NCI-H1930 (cell line): ENCODE data around the gene CDO1.
"Not testable (repeated sequence)": the region's sequence is repeated elsewhere in the genome, so short reads cannot be mapped to it uniquely, and the experiment has no call there.

ENCODE experiments used
- DNase-seq, 2 experiments: peaks; one replicate each; lab custom pipeline; 2025; lab: John Stamatoyannopoulos, UW

Gene CDO1

DNA sequence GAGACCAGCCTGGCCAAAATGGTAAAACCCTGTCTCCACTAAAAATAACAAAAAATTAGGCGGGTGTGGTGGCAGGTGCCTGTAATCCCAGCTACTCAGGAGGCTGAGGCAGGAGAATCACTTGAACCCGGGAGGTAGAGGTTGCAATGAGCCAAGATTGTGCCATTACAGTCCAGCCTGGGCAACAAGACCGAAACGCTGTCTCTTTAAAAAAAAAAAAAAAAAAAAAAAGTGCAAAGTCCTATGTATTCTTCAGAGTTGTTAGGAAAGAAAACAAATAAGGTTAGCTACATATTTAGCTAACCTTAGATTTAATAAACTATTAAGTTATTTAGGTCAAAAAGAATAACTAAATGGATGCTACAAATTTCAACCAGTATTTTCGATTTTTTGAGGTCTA is 13.5 kb upstream of the CDO1 start:
- DNase-seq: no peak

GRCh38 chr5:115825948-115826347 is 9.5 kb upstream of the CDO1 start:
- no peak for DNase-seq

DNA sequence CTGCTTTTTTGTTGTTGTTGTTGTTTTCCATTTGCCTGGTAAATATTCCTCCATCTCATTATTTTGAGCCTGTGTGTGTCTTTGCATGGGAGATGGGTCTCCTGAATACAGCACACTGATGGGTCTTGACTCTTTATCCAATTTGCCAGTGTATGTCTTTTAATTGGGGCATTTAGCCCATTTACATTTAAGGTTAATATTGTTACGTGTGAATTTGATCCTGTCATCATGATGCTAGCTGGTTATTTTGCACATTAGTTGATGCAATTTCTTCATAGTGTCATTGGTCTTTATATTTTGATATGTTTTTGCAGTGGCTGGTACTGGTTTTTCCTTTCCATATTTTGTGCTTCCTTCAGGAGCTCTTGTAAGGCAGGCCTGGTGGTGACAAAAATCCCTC is 8.5 kb upstream of the CDO1 start:
- DNase-seq: not testable (repeated sequence)

- no peak for DNase-seq
These were observed 4.4 kb upstream of the CDO1 start for GRCh38 chr5:115820846-115821245.

- no peak for DNase-seq
These were observed 2.4 kb upstream of the CDO1 start for GRCh38 chr5:115818821-115819220.

- no peak for DNase-seq
These were observed 927 bp upstream of the CDO1 start for GRCh38 chr5:115817386-115817785.

DNA sequence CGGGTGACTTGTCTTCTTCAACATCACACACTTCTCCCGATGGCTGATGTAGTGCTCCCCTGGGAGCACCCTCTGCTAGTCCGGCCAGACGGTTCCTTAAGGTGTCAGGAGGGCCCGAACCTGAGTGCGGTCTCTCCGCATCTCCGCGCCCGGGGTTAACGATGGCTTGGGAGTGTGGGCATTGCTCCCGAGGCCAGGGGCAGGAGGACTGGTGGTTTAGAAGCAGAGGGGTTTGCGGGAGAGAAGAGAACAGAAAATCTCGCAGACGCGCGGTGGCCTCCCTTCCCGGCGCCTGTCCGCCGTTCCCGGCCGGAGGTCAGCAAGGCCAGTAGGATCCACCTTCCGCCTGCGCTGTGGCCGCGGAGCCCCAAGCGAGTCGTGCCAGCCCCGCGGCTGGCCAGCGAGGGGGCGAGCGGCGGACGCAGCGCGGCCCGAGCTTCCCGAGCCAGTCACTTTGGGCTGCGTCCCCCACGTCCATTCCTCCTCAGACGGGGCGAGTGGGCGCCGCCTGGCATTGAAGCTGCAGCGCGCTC is 700 bp downstream of the CDO1 start:
- no peak for DNase-seq

- DNase-seq: no peak
These were observed 1.3 kb downstream of the CDO1 start for GRCh38 chr5:115815006-115815692.

- no peak for DNase-seq
These were observed 2.7 kb downstream of the CDO1 start for GRCh38 chr5:115813719-115814118.

- no peak for DNase-seq
These were observed 4.1 kb downstream of the CDO1 start for GRCh38 chr5:115812372-115812771.

DNA sequence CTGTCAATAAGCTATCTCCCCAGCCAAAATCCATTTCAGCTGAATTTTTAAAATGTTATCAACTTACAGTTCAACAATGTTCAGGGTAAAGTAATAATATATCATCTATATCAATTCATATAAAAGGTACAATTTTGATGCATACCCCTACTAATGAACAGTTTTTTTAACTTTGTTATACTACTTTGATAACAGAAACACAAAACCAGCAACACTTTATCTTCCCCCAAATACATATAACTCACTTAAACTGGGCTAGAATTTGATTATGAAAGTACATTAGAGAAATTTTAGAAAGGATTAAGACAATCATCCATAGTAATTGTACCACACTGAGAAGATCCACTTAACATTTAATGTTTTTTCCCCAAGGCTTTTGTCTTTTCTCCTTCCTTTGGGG is 5.1 kb downstream of the CDO1 start:
- no peak for DNase-seq

- DNase-seq: no peak
These were observed 5.7 kb downstream of the CDO1 start for GRCh38 chr5:115810761-115811160.

- no peak for DNase-seq
These were observed 6.5 kb downstream of the CDO1 start for GRCh38 chr5:115809946-115810345.

DNA sequence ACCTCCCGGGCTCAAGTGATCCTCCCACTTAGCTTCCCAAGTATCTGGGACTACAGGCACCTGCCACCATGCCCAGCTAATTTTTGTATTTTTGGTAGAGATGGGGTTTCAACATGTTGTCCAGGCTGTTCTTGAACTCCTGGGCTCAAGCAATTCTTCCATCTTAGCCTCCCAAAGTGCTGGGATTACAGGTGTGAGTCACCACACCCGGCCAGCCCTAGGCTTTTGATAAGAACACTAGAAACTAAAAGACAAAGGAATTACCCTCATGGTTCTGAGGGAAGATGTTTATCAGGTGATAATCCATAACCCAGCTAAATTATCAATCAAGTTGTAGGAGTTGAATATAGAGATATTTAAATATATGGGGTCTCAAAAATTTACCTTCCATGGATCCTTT is 8.4 kb downstream of the CDO1 start:
- DNase-seq: not testable (repeated sequence)

- DNase-seq: no peak
These were observed 8.8 kb downstream of the CDO1 start for GRCh38 chr5:115807654-115808052.

DNA sequence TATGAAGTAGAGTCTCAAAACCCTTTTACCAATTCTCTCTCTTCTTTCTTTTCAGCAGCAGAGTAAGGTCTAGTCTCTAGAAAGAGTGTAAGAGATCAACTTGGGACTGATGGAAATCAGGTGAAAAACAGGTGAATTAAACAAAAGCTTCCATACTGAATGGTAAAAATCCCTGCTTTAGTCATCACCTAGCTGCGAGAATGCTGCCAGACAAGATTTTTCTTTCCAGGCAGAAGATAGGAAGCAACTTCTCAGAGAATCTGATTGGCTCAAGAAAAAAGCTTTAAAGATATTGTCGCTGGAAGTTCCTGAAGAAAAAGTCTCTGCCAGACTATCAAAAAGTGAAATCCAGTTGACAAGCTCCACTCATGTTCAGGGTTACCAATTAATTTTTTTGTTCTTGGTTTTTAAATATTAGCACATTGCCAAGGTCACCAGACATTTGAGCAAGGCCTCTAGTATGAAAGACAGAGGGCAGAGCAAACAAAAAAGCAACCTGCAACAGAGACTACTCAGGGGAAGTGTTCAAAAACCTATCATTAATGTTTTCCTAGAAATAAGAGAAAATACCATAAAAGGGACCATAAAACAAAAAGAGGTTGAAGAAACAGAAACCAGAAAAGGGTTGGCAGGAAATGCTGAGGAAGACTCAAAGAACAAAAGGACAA is 9.3 kb downstream of the CDO1 start:
- DNase-seq: no peak

DNA sequence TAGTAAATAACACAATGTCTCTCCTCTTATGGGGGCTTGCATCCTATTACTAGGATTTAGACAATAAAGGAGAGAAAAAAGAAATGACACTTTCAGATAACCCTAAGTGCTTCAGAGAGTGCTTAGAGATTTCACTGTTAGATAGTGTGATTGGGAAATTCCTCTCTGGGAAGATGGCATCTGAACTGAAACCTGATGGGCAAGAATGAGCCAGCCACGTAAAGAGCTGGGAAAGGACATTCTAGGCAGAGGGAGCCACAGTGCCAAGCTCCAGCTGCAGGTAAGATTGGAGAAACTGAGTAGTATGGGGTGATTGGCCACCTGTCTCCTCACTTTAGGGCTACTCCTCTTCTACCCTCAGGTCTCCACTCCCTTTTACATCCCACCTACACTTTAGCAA is 14.5 kb downstream of the CDO1 start:
- DNase-seq: no peak

GRCh38 chr5:115801152-115801551 is 15.3 kb downstream of the CDO1 start:
- DNase-seq: no peak

DNA sequence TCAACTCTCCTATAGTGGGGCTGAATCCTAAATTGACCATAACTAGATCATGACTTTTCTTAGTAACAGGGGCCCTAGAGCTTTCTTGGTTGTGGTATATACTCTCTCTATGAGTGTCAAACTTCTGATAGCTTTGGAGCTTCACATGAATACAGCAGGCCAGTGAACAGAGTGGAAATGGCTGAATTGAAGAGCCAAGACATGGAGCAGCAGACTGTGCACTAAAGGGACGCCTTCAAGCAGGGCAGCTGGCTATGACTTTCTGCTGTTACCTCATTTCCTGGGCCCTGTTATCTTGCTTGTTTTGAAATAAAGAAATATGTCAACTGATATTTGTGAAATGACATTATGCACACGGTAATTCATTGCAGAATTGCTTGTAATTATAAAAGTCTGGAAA is 16.4 kb downstream of the CDO1 start:
- no peak for DNase-seq

- DNase-seq: no peak
These were observed 18.2 kb downstream of the CDO1 start for GRCh38 chr5:115798252-115798651.

GRCh38 chr5:115796656-115797055 is 19.8 kb downstream of the CDO1 start:
- no peak for DNase-seq

- no peak for DNase-seq
These were observed 20.8 kb downstream of the CDO1 start for GRCh38 chr5:115795700-115796099.

GRCh38 chr5:115788440-115788839 is 28.0 kb downstream of the CDO1 start:
- DNase-seq: no peak

GRCh38 chr5:115787426-115787825 is 29.0 kb downstream of the CDO1 start:
- no peak for DNase-seq
